DMS53 treated with DMSO at 0.1 percent for 48 hours (cell line): ENCODE measurements around the gene ANO8.
A peak's percentile ranks its signal among the peaks of the same experiment; 100 is the strongest.
"Not testable (repeated sequence)": the region's sequence is repeated elsewhere in the genome, so short reads cannot be mapped to it uniquely, and the experiment has no call there.

Source experiments
- DNase-seq: peaks from one replicate; lab custom pipeline; 2025; ENCODE audit not compliant: unreplicated experiment; lab: John Stamatoyannopoulos, UW

The ANO8 gene

GRCh38 chr19:17292301-17293074 lies 42.2 kb downstream of the ANO8 start:
- peak; percentile 63 for DNase-seq

- no peak for DNase-seq
These were observed 45.2 kb downstream of the ANO8 start for GRCh38 chr19:17289489-17289888.

DNA sequence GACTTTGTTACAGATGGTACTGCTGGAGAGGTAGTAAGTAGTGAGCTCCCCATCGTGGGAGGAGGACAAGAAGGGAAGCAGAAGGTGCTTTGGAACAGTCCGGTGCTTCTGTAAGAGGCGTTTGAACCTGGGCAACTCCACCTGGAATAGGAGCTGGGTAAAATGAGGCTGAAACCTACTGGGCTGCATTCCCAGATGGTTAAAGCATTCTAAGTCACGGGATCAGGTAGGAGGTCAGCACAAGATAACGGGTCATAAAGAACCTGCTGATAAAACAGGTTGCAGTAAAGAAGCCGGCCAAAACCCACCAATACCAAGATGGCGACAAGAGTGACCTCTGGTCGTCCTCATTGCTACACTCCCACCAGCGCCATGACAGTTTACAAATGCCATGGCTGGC lies 47.9 kb downstream of the ANO8 start:
- no peak for DNase-seq

DNA sequence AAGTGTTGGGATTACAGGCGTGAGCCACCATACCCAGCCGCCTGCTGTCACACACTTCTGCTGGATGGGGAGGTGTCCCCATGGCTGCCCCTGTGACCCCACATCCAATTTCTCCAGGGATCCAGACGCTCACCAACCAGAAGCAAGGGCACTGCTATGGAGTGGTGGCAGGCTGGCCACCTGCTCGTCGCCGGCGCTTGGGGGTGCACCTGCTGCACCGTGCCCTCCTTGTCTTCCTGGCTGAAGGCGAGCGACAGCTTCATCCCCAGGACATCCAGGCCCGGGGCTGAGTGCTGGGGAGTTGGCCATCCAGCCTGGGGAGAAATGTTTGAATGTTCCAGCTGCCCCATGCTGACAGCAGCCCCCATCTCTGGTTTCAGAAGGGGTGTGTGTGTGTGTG lies 48.4 kb downstream of the ANO8 start:
- no peak for DNase-seq

DNA sequence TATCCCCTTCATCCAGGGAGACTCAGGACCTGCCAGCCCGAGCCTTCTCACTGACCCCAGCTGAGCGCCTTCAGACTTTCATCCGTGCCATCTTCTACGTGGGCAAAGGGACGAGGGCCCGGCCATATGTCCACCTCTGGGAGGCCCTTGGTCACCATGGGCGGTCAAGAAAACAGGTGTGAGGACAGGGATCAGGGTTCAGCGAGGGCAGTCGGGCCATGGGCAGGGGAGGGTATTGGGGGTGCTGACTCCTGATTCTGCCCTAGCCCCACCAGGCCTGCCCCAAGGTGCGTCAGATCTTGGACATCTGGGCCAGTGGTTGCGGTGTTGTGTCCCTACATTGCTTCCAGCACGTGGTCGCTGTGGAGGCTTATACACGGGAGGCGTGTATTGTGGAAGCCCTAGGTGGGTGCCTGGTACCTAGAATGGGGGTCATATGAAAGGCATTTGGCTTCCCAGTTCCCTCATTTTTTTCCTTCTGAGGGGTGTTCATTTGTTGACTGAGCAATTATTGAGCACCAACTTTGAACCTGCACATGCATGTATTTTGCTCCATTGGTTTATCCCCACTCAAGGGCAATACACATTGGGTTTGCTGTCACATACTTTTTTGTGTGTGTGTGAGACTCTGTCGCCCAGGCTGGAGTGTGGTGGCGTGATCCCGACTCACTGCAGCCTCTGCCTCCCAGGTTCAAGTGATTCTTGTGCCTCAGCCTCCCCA lies 49.1 kb downstream of the ANO8 start:
- DNase-seq: no peak

DNA sequence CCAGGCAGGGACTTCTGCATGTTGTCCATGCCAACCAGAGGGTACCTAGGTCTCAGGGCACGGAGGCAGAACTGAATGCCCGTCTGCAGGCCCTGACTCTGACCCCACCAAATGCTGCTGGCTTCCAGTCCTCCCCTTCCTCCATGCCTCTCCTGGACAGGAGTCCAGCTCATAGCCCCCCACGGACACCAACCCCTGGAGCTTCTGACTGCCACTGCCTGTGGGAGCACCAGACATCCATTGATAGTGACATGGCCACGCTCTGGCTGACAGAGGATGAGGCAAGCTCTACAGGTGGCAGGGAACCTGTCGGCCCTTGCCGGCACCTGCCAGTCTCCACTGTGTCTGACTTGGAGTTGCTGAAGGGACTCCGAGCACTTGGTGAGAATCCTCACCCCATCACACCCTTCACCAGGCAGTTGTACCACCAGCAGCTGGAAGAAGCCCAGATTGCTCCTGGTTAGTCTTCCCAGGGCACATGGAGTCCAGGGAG lies 51.1 kb downstream of the ANO8 start:
- DNase-seq: no peak

GRCh38 chr19:17282488-17283125 lies 52.0 kb downstream of the ANO8 start:
- peak; percentile 77 for DNase-seq

GRCh38 chr19:17281391-17282304 lies 53.0 kb downstream of the ANO8 start, which contains the start of gene ANKLE1:
TSS of gene ANKLE1 (plus strand) at chr19:17281901. CDS start at chr19:17281921, 20 bp downstream.
- DNase-seq: no peak

DNA sequence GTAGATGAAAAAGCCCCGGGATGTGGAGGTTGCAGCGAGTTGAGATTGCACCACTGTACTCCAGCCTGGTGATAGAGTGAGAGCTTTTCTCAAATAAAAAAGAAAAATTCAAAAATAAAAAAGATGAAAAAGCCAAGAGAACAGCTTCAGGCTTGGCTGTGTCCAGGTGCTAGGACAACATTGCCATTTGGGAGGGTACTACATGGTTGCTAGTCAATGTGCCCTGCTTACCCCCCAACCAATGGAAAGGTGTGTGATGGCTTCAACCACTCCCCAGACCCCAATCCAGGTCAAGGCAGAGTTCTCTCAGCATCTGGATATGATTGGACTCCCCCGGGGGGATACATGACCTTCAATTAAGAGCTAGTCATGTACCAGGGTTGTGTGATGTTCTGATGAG lies 55.2 kb downstream of the ANO8 start:
- no peak for DNase-seq

- no peak for DNase-seq
These were observed 59.0 kb downstream of the ANO8 start for GRCh38 chr19:17275441-17276175.

GRCh38 chr19:17274892-17275291 lies 59.8 kb downstream of the ANO8 start:
- not testable (repeated sequence) for DNase-seq
